Superior temporal gyrus (tissue), 1 donor: ENCODE measurements around the gene CNOT2.
A peak's percentile ranks its signal among the peaks of the same experiment; 100 is the strongest.

Experiments used
- DNase-seq: peaks from one replicate; pipeline ENCODE4 v3.0.0-alpha.2; 2016; ENCODE audit errors: extremely low spot score

CNOT2 gene, protein sequence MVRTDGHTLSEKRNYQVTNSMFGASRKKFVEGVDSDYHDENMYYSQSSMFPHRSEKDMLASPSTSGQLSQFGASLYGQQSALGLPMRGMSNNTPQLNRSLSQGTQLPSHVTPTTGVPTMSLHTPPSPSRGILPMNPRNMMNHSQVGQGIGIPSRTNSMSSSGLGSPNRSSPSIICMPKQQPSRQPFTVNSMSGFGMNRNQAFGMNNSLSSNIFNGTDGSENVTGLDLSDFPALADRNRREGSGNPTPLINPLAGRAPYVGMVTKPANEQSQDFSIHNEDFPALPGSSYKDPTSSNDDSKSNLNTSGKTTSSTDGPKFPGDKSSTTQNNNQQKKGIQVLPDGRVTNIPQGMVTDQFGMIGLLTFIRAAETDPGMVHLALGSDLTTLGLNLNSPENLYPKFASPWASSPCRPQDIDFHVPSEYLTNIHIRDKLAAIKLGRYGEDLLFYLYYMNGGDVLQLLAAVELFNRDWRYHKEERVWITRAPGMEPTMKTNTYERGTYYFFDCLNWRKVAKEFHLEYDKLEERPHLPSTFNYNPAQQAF

DNA sequence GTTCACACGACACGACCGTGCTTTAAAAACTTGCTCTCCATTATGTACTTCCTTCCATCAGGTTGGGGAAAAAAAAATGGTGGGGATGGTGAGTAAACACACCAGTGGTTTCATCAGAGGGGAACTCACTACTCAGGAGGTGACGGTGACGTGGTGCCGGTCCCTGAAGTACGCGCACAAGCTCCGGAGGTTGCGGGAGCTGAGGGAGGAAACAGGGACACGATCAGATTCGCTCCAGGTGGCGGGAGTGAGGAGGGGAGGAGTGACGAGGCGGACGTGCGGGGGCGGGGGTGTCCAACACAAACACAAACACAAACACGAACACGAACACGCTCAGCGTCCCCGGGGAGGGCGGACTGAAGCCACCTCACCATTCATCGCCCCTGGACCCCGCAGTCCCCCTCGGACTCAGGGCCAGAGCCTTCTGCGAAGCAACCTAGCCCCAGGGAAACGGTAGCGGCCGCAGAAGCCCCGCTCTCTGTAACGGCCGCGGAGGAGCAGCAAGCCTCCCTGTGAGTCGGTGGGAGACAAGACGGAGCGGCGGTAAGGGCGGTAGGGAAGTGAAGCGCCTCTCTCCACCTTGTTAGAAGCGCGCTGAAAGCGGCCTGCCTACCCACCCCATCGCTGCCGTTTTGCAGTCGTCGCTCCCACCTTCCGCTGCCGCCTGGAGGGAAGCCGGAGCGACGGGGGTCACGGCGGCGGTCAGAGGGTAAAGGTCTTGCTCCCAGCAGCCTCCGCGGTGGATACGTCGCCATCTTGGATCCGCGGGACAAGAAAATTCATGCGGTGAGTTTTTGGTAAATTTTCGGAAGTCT, at the start of gene CNOT2:
TSS of gene CNOT2 (plus strand) at position 739 of the 815 bp plus-strand sequence. CDS start 34,794 bp downstream, outside the sequence.
- DNase-seq, result peak; percentile 90

DNA sequence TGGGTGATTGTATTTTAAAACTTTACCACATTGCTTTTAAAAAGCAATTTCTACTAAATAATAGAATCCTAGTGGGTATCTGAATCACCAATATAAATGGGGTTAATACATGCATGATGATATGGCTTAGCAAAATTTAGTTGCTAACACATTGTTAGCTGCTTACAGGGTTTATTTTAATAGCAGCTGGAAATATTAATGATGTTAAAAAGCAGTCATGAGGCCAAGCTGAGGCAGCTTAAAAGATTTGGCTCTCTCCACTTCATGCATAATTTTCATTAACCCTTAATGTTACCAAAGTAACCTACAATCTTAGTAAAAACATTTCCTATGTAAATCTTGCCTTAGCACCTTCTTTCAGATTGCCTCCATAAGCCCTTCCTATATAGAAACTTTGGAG, 49.2 kb upstream of the CNOT2 start:
- DNase-seq, result no peak

DNA sequence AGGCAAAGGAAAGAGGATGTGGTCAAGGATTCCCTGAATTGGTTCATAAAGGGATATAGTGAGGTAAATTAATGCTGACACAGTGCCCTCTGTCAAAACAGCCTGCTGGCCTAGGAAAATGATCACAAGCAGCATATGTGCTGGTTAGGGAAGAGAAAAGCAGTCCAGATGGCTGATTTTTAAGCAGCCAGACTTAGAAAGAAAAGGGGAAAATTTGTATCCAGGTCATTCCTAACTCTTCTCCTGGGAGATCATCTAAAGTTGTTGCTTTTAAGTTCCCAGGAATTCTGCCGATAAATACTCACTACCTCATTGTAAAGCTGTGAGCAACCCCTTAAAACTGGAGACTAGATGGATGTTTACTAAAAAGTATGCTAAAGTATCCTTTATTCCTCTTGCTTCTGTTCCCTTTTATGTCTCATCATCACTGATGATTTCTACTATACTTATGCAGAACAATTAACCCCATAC, 46.4 kb upstream of the CNOT2 start:
- peak; percentile 66 for DNase-seq

DNA sequence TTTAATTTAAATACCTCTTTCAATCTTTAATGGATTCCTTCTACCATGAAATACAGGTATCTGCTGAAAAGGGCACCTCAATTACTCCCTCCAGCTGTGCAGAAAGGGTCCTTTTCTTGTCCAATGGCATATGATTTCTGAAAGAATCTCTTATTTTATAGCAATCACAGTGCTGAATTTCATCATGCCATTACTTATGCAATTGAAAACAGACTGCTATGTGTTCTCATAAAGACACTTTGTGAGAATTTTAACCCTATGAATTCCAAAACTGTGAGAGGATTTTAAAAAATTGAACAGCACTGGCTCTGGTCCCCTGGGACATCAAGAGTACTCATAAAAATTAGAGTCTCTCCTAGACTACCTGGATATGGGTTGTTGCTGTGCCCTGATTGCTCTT, 45.9 kb upstream of the CNOT2 start:
- no peak for DNase-seq

DNA sequence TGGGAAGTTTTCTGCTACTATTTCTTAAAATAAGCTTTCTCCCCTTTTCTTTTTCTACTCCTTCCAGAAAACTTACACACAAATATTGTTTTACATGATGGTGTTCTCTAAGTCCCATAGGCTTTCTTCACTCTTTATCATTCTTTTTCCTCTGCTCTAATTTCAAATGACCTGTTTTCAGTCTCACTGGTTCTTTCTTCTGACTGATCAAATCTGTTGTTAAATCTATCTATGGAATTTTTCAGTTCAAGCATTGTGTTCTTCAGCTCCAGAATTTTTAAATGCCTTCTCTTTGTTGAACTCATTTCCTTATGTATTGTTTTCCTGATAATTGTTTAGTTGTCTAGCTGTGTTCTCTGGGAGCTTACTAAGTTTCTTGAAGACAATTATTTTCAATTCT, 29.5 kb upstream of the CNOT2 start:
- DNase-seq, result no peak

DNA sequence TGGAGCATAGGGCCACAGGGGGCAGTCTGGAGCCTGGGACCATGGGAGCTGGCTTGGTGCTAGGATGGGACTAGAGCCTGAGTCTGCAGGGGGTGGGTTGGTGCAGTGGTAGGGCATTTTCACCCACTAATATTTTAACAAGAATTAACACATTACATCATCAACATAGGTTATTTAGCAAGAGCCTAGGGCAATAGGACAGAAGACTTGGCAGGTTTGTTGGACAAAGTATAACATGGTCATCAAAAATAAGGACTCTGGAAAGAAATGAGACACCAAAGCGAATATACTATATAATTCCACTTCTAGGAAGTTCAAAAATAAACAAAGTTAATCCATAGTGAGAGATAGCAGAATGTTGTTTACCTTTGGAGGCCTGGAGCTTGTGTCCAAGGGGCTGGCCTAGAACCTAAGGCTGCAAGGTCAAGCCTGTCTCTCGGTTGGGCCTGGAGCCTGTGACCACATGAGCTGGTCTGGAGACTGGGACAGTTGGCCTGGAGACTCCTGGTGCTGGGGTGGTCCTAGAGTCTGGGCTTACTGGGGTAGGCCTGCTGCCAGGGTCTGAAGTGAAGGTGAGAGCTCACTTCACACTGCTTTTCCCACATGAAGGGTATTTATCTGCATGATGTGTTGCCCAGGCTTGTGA, 28.1 kb upstream of the CNOT2 start:
- DNase-seq, result no peak

DNA sequence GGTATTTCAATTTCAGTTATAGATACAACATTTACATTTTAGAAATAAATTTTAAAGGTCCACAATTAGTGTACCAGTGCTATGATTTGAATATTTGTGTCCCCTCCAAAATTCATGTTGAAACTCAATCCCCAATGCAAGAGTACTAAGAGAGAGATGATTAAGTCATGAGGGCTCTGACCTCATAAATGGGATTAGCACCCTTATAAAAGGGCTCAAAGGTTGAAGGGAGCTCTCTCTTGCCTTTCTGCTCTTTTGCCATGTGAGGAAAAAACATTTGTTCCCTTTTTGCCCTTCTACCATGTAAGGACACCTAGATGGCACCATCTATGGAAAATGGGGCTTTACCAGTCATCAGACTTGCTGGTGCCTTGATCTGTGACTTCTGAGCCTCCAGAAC, 25.8 kb upstream of the CNOT2 start:
- no peak for DNase-seq

DNA sequence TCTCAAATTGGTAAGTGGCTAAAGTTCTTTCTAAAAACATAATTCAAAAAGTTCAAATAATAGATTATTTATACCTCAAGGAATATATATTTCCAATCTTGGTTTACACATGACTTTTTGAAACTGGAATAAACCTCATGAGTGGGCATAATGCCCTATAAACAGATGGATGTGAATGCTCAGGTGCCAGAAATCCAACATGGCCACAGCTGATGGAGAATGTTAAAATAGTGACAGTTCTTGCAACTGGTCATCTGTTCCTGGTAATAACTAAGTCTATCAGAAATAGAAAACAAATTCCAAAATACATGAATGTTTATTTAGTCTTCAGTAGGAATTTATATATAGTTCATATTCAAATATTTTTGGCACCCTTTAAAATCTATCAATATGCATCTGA, 21.6 kb upstream of the CNOT2 start:
- no peak for DNase-seq

DNA sequence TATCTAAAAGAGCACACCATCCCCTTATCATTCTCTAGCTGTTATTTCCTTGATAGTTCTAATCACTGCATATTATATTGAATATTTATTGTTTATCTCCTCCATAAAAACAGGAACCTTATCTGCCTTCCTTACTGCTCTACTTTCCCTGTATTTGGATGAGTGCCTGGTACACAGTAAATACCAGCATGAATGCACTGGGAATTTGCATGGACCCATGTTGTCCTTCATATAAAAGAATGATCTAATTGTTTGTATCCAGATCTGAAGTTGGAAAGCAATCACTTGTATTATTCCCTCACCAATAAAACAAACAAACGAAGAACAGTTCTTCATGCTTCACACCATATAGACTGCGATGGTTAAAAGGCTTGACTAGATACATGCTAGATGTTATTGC, 15.3 kb upstream of the CNOT2 start:
- DNase-seq, result peak; percentile 53

DNA sequence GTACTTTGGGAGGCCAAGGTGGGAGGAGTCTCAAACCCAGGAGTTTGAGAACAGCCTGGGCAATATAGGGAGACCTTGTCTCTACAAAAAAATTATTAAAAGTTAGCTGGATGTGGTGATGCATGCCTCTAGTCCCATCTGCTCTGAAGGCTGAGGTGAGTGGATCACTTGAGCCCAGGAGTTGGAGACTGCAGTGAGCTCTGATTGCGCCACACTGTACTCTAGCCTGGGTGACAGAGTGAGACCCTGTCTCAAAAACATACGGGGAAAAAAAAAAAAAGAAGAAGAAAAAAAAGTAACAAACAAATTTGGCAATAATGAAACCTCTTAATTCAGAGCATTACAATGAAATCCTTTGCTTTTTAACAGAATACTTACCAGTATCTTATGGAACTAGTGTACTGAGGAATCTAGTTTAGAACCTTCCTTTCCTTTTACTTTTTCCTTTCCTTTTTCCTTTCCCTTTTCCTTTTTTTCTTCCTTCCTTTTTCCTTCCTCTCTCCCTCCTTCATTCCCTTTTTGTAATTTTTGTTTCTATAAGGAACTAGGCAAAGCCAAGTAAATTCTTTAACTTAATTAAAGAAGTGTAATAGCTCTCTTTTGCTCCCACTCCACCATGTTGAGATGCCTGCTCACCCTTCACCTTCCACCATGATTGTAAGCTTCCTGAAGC, 12.2 kb upstream of the CNOT2 start:
- DNase-seq, result no peak

DNA sequence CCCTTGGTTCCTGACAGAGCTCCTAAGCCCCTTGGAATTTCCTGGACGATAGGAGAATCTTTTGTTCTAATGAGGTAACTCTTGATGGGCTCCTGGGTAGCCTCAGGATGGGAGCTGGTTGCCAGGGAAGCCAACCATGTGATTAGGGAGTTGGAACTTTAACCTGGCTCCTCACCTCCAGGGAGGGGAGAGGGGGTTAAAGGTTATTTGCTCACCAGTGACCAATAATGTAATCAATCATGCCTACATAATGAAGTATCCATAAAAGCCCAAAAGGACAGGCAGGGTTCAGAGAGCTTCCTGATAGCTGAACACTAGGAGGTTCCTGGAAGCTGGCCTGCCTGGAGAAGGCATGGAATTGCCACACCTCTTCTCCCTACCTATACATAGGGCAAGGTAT, 6.2 kb upstream of the CNOT2 start:
- no peak for DNase-seq

DNA sequence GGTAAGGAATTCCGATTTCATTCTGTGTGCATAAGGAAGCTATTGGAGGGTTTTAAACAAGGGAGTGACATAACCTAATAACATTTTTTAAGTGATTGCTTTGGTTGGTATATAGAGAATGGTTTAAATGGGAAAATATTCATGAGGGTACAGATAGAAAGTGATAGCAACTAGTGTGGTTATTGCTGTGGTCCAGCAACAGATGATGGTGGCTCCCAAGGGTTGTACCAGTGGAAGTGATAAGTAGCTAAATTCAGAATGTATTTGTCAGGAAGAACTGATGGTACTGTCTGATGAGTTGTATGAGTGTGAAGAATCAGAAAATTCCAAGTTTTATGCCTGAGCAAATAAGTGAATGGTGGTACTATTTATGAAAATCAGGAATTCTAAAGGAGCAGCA, 2.6 kb upstream of the CNOT2 start:
- DNase-seq, result no peak

DNA sequence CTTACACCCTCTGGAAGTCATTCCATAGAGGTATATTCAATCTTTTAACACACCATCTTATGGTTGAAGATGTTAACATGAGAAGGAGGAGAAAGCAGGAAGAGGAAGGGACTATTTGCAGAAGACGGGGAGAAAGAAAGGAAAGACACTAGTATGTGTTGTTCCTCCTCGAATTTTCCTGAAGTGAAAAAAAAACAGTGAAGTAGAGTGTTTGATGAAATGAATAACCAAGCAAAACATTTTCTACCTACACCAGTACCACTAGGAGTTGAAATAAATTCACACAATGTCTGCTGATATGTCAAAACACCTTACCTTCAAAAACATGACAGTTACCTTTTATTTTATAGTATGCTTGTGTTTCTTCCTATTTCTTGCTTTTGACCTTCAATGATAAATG, 1.4 kb upstream of the CNOT2 start:
- no peak for DNase-seq

DNA sequence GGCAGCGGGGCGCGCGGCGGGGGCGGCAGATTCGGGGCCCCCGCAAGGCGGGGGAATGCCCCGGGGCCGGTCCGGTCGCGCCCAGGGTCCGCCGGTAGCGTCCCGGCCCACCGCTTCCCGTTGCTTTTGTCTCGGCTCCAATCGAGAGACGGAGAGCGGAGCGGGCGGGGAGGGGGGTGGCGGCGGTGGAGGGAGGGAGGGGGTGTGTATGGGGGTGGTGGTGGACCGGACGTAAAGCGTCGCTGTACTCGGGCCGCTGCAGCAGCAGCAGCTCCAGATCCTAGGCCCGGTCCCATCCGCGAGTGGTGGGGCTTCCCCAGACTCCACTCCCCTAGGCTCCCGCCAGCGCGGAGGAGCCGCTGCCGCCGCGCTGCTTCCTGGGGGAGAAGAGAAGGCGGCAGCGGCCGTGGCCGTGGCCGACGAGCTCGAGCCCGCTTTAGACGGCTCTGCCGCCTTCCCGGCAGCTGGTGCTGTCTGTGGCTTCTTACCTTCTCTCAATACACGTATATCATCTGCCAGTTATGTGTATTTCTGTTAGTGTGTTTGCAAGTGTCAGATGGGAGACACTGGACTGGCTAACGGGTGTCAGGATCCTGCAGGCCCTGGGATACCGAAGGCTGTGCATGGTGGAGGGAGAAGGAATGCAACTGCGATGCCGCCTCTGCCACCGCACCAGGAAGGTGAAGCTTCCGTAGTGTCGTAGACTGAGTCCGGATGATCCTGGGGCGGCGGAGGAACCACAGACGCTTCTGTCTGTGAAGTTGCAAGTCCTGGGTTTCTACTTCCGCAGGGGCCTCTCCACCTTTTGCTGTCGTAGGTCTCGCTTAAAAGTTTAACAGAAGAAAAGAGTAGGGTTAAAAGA, 508 bp downstream of the CNOT2 start:
- peak; percentile 60 for DNase-seq

DNA sequence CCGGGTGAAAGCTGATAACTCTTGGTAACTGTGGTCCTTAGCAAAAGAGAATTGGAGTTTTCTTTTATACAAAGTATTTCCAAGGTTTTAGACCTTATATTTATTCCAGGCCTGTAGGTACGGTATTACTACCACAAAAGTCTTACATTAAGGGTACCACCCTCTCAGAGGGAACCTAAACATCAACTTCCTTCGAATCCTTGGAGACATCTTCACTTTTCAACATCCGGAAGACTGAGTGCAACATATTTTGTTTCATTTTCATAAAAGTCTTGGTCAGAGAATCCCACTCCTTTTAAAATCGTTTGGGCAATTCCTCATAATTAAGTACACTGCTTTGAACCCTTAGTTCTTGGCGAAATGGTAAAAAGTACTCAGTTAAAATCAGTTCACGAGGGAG, 1.2 kb downstream of the CNOT2 start:
- DNase-seq, result no peak

DNA sequence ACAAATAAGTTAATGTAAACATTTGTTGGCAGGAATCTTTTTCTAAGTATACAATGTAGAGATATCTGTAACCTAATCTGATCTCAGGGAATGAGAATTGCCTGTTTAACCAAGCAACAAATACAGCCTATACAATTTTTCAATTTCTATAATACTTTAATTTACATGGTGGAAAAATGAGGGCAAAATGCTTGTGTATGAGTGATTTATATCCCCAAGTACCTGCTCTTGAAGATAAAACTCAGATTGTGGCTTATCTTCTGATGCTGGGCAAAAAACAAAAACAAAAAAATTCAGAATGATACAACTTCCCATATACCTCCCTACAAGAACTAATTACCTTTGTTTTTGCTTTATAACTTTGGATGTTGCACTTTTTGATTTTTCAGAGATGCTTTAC, 2.2 kb downstream of the CNOT2 start:
- DNase-seq, result no peak

DNA sequence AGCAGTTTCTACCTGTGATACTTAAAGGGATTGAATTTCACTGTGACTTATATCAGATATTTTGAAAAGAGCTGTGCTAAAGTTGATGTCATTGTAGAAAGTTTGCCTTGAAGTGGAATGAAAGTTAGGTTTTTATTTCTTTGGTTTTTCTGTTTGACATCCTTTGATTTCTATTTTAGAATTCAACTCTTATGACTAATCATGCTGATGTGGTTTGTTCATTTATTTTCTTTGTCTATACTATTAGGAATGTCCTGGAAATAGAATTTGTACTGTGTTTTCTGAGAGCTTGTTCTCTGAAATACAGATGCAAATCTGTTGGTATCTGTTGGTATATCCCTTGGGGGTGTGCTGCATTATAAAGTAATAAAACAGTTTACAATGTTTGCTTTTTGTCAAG, 3.3 kb downstream of the CNOT2 start:
- DNase-seq, result no peak

DNA sequence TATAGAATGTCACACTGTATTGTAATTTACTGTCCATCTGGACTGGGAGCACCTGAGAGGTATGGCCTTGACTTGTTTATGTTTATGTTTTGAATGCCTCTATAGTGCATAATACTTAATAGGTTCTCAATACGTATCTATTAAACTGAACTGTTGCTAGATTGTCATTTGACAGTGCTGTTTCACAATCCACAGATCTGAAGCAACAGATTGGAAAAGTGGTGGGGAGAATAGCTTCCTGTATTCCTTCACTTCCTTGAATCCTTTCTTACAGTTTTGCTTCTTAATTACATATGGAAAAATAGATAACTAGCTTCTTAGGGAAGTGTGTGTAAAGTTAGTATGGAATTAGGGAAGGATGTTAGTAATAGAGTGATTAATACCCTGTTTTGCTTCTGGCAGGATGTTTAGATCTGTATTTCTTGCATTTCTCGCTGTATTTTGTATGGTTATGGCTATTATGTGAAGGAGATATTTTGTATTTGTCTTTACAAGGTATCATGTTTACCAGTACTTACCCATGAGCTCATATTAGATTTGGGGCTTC, 4.5 kb downstream of the CNOT2 start:
- DNase-seq, result no peak

DNA sequence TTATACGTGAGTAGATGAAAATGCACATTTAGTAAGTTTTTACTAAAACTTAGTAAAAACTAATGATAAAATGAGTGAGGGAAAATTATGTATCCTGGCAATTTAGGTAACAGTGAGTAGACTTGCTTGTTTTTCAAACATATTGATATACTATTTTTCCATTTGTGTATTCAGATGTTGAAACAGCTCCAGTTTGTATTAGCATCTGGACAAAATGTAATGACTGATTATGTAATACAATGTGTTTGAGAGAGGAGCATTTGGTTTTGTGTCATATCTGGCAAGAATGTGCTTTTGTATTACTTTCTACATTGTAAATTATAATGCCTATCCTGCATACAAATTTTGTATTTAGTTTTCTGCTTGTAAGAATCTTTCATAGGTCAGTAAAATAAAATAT, 5.6 kb downstream of the CNOT2 start:
- DNase-seq, result no peak

DNA sequence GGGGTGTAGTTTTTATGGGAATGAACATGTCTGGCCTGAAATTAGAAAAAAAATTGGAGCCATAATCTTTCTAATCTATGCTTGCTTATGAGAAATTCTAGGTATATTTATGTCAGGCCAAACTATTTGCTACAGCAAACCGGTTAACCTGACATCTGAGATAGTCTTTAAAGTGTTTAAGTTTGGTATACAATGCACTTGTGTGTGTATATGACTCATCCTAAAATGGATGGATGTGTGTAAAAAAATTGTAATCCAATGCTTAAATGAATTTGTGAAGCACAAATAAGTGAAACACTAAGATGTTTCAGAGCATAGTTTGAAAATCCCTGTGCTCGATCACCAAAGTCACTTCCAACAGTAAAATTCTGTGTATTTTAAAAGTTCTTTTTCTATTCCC, 6.7 kb downstream of the CNOT2 start:
- no peak for DNase-seq
